Islet of Langerhans (tissue), 1 donor: ENCODE measurements around the gene MAPRE3.

Source experiments
- FAIRE-seq: peaks from one replicate; lab custom pipeline; 2011; peaks lifted over from hg19 to GRCh38; lab: Jason Lieb, UNC

The MAPRE3 gene

DNA sequence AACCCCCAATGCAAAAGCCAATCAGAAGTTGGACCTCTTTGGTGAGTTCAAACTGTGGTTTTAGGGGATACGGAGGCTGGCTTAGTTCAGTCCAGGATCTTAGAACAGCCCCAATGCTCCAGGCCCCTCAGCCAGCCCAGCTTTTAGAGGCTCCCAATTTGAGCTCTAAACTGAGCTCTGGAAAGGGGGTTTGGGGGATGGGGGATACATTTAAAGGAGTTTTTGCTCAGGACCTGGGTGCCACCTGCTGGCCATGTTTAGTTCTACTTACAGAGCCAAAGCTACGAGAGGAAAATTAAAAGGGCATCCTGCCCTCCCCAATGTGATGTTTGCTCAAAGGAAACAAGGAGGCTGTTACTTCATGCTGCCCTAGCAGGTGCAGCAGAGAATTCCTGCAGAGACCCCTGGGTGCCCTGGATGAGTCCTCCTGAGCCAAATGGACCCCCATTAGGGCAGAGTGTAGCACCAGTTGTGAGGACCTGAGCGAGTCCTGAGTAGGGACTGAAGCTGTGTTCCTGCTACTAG, 46.4 kb downstream of the MAPRE3 start:
- FAIRE-seq, result no peak

DNA sequence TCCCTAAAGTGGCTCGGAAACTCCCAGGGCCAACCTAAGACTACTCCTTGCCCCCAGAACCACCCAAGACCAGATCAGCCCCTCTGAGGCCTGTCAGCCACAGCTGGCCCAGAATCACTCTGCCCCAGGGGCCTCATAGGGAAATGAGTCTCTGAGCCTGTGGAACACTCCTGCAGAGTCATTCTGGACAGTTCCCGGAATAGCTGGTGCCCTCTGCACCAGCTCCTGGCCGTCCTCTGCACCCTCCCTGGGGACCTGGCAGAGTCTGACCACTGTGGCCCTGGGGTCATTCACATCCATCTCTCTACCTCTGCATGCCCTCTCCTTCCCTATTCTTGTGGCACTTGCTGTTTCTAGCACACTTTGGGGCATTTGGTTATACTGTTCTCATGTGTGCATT, 47.7 kb downstream of the MAPRE3 start:
- FAIRE-seq, result no peak

- no peak for FAIRE-seq
These were observed 49.0 kb downstream of the MAPRE3 start for GRCh38 chr2:27019459-27019858.

DNA sequence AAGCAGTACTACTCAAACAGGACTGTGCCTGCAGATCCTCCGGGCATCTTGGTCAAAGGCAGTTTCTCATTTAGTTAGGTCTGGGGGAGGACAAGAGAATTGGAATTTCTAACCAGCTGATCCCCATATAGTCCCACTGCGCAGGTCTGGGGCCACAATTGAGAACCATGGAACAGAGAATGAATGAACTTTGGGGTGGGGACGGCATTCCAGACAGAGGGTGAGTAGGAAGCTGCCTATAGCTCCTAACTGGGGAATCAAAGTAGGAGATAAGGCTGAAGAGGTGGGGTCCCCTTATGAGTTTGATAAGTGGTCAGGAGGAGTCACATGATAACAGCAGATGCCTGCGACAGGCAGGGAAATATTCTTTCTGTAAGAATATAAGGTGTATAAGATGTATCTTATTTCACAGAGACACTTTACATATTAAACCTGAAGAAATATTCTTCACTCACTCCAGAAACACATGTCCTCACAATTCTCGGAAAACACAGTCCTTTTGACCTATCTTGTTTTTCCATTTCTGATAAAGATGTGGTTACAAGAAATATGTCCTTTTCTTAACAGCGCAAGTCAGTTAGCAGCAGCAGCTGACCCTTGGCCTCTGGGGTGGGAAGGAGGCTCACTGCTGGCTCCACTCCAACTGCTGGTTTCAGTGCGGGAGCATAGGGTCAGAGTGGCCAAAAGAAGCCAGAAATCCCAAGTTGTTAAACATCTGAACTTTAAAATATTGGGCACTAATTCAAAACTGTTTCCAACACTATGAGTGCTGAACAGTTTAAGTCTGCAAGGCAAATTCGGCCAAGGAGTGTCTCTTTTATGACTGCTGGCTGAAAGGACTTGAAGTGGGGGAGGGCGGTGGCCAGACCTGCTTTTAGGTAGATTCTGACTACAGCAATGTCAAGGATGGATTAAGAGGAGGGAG, 49.8 kb downstream of the MAPRE3 start:
- FAIRE-seq, result no peak

GRCh38 chr2:27021253-27022049, 51.0 kb downstream of the MAPRE3 start:
- FAIRE-seq, result no peak

GRCh38 chr2:27023740-27024139, 53.3 kb downstream of the MAPRE3 start:
- no peak for FAIRE-seq

DNA sequence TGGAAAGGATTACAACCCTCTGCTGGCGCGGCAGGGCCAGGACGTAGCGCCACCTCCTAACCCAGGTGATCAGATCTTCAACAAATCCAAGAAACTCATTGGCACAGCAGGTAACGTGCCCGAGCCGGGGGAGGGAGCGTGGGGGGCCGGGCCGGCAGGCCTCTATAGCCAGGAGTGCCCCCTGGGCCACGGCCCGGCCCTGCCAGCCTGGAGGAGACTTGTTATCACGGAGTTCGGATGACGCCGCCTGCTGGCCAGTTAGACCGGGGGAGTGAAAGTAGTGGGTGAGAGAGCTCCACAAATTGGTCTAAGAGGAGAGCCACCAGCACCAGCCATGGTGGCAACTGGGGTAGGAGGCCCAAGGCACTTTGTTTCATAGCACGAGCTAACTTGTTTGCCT, 53.8 kb downstream of the MAPRE3 start:
- no peak for FAIRE-seq

DNA sequence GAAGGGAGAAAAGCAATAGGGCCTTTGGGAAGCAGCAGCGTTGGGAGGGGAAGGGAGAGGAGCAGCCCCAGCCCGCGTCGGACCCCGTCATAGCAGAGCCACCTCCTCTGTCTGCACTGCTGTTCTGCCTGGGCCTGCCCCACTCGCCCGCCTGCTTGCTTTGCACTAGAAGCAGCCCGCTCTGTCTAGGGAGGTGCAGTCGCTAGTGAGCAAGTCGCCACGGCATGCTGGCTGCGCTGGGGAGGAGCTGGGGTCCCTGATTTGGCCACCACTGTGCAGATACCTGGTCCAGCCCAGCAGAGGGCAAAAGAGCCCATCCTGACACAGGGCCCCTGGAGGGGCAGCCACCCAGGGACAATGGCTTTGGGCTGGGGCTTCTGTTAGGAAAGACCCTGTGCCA, 54.4 kb downstream of the MAPRE3 start:
- FAIRE-seq, result no peak

- no peak for FAIRE-seq
These were observed 54.9 kb downstream of the MAPRE3 start for GRCh38 chr2:27025281-27025800.

DNA sequence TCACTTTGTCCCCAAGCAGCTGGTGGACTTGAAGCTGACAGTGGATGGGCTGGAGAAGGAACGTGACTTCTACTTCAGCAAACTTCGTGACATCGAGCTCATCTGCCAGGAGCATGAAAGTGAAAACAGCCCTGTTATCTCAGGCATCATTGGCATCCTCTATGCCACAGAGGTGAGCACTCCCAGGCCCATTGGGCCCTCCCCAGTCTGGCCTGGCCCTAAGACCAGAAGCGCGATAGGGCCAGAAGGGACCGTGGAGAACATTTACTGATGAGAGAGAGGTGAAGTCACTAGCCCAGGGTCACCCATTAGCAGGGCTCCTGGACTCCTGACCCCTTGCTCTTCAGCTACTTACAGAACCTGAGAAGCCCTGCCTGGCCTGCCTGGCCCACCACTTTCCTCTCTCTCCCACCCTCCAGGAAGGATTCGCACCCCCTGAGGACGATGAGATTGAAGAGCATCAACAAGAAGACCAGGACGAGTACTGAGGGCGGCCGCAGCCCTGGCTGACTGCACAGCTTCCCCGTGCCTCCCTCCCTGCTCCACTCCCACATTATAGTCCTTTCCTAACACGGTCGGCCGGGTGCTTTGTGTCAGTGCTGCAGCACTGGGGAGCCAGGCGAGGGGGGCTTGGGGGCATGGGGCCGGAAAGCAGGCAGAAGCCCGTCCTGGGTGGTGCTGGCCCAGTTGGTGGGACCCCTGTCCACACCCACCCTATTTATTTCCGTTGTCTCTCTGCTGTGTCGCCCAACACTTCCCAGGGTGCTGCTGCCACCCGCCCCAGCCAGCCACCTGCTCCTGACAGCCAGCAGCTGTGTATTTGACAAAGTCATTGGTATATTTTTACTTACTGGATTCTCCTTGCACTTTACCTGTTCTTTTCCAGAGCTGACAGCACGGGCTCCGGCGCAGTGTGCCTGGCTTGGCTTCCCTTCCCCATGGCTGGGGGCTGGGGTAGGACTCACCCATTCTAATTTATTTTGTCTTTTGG, 55.7 kb downstream of the MAPRE3 start:
- FAIRE-seq, result no peak

DNA sequence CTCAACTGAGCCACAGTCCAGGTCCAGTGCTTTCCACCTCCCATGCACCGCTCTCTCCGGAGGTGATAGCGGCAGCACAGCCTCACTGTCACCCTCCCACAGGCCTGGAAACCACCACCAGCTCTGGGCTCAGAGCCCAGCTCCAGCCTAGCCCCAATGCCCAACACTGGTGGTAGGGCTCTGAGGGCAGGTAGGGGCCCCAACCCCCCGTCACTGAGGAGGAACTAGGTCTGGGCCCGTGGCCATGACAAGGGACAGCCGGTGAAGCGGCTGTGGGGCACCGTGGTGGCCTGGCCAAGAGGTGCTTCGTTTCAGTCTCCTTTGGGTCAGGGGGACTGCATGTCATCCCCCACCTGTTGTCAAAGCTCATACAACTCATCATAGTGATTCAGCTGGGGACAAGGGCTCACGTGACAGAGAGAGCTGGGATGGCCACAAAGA, 56.8 kb downstream of the MAPRE3 start:
- FAIRE-seq, result no peak

- no peak for FAIRE-seq
These were observed 58.6 kb downstream of the MAPRE3 start for GRCh38 chr2:27029051-27029450.

DNA sequence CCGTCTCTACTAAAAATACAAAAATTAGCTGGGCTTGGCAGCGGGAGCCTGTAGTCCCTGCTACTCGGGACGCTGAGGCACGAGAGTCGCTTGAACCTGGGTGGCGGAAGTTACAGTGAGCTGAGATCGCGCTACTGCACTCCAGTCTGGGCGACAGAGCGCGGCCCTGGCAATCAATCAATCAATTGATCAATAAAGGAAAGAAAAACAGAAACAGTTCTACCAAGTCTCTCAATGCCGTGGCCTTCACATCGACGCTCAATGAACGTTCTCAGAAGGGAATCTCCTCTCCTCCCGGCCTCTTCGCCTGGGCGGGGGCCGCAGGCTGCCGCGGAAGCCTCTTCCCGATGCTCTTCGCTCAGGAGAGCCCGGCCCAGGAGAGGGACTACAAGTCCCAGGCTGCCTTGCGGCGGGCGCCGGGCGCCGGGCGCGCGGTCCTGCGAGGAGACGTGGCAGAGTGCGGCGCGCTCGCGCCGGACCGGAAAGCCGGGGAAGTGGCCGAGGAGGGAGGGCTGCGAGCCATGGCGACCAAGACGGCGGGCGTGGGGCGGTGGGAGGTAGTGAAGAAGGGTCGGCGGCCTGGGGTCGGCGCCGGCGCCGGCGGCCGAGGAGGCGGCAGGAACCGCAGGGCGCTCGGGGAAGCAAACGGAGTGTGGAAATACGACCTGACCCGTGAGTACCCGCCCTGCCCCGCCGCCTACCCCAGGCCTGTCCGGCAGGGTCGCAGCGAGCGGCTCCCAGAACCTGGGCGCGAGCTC, 62.2 kb downstream of the MAPRE3 start, which contains the start of gene TMEM214:
Gene TMEM214, plus strand, starts transcription at position 471 of the 758 bp plus-strand sequence. Its CDS starts 51 bp downstream, at position 522.
- no peak for FAIRE-seq

DNA sequence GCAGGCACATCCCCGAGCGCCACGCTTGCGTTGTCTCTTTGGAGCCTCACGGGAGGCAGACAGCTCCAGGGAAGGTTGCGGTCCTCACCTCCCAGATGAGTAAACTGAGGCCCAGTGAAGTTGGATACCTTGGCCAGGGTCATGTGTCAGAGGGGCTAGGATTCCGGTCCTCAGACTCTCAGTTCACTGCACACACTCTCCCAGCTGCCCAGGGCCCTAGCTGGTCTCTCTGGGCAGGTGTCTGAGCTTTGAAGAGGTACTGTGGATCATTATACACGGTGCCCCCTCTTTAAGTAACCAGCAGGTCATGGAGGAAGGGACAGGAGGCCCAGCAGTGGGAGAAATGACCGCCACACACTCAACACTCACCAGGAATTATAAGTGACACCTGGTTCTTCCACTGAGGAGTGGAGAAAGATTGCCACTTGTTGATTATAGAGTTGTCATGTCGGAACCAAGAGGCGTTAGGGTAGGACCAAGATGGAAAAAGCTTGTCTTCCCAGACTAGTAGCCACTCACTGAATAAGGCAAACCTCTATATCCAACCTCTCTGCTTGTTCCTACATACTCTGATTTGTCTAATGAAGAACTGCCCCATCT, 62.9 kb downstream of the MAPRE3 start:
- no peak for FAIRE-seq

DNA sequence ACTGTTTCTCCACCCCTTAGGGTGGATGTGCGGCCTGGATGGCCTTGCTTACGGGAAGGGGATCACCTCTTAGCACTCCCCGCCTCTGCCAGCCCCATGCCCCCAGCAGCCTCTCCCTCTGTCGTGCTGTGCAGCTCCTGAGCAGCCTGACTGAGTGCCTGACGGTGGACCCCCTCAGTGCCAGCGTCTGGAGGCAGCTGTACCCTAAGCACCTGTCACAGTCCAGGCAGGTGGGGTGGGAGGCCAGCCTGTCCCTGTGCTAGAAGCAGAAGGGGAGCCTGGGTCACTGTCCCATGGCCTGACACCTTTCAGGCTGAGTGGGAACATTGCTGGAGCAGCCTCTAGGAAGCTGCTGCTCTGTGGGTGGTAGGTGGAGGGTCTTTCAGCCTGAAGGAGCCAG, 67.6 kb downstream of the MAPRE3 start:
- no peak for FAIRE-seq

DNA sequence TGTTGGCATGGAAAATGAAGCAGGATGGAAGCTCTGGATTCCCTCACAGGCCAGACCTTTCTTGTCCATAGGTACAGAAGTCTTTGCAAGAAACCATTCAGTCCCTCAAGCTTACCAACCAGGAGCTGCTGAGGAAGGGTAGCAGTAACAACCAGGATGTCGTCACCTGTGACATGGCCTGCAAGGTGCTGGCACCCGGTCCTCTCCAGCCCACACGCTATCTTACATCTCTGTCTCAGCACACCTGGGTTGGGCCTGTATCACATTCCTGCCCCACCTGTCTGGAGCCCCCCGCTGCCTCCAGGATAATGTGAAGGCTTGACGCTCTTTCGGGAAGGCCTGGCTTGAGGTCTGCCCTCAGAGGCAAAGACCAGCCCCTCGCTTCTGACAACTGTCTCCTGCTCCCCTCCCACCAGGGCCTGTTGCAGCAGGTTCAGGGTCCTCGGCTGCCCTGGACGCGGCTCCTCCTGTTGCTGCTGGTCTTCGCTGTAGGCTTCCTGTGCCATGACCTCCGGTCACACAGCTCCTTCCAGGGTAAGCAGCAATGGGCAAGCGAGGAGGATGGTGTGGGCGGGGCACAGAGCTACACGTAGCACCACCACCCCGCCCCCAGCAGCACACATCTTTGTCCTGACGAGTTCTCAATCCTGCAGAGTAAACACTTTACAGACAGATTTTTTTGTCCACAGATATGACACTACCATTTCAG, 68.3 kb downstream of the MAPRE3 start:
- no peak for FAIRE-seq

DNA sequence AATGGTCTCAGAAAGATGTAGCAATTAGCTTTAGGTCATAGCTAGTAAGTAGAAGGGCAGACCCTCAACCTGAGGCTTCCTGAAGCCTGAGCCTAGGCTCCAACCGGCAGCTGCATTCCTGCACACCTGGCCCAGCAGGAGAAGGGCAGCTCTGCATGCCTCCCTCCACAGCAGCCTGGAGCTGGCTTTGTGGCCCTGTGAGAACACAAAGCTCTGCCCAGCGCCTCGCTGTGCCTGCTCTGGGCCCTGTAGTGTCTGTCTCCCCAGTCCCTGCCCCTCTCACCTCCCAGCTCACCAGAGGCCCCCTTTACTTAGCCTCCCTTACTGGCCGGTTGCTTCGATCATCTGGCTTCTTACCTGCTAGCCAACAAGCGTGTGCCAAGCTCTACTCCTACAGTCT, 69.0 kb downstream of the MAPRE3 start:
- no peak for FAIRE-seq

GRCh38 chr2:27039871-27040270, 69.4 kb downstream of the MAPRE3 start:
- FAIRE-seq, result no peak

DNA sequence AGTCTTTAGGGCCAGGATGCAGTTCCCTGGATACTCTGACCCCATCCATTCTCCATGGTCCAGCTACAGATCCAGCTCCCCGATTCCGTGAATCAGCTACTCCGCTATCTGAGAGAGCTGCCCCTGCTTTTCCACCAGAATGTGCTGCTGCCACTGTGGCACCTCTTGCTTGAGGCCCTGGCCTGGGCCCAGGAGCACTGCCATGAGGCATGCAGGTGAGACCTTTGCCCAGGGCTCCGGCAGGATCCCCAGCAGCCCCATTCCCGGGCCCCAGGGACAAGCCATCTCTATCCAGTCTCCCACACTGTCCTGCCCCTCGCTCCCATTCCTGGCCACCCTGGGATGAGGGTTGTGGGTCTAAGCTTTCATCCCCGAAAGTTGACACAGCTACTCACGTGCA, 69.8 kb downstream of the MAPRE3 start:
- no peak for FAIRE-seq

GRCh38 chr2:27041752-27042151, 71.3 kb downstream of the MAPRE3 start:
- FAIRE-seq, result no peak
